HG03469 (cell line): Measurements from ENCODE around the gene WWOX.

ENCODE experiments used
- ATAC-seq: cut with Tn5 transposase; IDR thresholded peaks from one replicate; pipeline ENCODE4 v1.9.1; 2021; ENCODE audit warnings: mild to moderate bottlenecking, moderate library complexity, moderate number of reproducible peaks; ENCODE audit not compliant: unreplicated experiment

WWOX gene

DNA sequence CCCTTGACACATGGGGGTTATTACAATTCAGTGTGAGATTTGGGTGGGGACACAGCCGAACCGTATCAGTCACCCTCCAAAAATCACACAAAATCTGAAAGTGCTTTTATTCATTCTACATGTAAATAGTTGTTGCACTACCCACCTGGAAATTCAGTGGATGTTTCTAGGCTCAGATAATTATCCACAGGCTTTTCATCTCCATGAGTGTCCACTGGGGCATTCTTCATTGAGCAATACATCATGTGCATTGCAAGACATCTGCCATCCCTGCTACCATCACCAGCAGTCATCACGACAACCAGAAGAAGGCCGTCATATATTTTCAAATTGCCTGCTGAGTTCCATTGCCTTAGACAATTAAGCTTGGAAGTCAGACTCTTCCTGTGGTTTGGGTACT is 330.8 kb downstream of the WWOX start:
- ATAC-seq, result no peak

DNA sequence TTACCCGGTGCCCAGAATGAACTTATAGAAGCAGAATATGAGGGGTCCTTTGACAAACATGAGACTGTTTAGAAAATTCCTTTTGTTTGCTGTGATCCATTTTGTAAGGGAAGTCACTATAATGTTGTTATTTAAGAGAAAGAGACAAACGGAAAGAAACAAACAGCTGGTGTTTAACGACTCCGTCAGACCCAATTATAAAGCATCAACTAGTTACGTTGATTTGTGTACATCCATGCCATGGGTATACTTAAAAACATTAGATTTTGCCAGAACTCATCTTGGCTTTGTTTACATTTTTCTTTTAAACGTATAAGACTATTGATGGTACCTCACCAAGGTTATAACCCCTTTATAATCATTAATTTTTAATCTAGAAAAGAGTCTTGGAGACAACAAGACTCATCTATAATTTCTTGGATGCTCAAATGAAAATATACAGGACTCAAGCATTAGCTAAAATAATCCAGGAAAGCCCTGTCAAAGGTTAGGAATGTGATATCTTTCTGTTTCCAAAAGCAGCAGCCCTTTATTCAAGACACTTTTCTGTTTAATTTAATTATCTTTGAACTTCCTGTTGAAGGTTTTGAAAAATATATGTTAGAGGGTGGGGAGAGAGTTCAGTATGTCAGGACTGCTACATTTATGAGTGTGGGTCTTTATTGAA is 331.7 kb downstream of the WWOX start:
- ATAC-seq, result no peak

DNA sequence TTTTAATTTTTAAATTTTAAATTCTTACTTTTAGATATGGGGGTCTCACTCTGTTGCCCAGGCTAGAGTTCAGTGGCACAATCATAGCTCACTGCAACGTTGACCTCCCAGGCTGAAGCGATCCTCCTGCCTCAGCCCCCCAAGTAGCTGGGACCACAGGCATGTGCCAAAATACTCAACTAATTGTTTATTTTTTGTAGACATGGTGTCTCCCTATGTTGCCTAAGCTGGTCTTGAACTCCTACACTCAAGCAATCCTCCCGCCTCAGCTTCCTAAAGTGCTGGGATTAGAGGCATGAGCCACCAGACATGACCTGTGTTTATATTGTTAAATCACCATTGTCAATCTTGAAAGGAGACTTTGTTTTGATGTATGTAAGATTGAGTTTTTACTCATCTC is 332.2 kb downstream of the WWOX start:
- ATAC-seq, result no peak

GRCh38 chr16:78432451-78432850 is 333.0 kb downstream of the WWOX start:
- no peak for ATAC-seq

DNA sequence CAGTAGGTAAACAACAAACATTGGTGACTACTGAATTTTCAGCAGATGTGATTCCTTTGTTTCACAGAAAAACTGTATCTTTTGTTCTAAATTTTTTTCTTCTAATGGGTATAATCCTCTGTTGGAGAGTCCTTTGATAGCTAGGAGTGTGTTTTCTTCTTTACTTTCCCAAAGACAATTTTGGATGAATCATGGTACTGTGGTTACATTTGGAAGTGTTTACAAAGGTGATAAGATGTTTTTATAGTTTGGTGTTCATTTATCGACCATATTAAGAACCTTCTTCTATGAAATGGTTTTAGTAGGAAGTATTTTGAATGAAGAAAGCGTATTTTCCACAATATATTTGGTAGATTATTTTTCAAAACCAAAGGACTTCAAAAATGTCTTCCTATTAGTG is 333.7 kb downstream of the WWOX start:
- ATAC-seq, result no peak

- no peak for ATAC-seq
These were observed 334.9 kb downstream of the WWOX start for GRCh38 chr16:78434401-78434800.

- ATAC-seq, result no peak
These were observed 335.8 kb downstream of the WWOX start for GRCh38 chr16:78435260-78435659.

GRCh38 chr16:78436023-78436422 is 336.6 kb downstream of the WWOX start:
- no peak for ATAC-seq

DNA sequence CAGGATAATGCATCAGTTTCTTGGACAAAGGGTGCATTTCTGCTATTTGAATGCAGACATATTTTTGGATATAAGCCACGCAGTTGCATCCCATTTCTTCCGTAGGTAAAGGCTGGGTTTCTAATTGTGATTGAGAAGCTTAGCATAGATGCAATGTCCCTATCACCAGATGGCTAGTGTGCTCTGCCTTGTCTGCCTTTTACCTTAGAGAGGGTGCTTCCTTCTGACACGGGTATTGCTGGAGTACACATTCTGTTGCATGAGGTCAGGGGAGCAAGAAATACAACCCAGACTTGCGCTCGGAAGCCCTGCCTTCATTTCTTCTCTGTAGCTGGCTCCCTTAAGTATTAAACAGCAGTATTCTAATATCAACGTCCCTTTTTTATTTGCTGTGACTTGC is 337.4 kb downstream of the WWOX start:
- ATAC-seq, result no peak

DNA sequence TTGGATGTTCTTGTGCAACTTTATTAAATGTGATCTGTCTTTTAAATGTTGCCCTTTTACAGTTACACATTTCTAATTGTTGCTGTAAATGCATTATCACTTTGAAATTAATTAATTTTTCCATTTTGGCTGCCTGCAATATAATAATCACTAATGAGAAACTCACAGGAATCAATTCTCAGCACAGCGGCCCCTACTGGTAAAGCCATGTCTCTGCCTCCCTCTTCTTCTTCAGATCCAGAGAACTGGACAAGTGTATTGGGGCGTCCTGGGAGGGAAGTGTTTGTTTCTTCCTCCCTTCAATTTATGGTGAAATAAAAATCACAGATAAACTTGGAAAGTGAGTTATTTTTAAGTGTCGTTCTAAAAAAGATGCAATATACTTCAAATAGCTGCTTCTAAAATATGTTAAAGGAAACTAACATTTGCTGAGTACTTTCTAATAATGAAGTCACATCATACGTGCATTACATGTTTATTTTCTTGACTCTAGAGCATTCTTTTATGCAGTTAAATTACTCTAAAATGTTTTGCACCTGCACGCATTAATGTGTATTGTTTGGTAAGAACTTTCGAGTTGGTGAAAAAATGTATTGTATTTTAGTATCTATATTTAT is 338.0 kb downstream of the WWOX start:
- no peak for ATAC-seq

DNA sequence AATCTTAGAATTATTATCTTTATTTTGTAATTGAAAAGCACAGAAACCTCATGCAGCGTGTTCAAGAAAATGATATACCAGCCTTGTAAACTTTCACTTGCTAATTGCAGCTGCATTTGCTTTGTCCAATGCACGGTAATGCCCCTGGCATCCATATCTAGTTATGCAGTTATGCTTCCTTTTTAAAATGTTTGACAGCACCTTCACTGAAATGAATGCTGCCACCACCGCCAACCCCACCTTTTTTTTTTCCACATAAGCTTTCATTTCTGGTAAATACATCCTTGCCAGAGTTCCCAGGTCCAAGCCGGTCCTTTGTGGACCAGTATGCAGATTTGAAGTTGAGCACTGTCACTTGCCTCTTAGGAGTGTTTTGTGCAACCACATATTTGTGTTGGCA is 338.8 kb downstream of the WWOX start:
- ATAC-seq, result no peak

- ATAC-seq, result no peak
These were observed 339.2 kb downstream of the WWOX start for GRCh38 chr16:78438632-78439031.

DNA sequence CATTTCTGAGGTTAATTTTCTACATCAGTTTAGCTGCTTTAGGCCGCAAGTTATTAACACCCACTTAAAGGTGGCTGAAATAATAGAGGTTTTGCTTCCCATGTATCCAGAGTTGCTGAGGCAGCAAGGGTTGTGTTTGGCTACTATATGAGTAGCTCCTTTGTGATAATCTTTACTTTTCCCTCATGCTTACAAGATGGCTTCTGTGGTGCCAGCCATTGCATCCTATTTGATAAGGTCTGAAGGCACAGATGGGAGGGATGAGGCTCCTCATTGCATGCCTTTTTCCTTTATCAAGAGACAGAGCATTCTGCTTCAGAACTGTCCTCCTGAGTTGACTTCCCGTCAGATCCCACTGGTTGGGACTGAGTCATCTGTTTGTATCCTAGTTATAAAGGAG is 340.2 kb downstream of the WWOX start:
- no peak for ATAC-seq

- ATAC-seq, result no peak
These were observed 341.8 kb downstream of the WWOX start for GRCh38 chr16:78441298-78441697.

DNA sequence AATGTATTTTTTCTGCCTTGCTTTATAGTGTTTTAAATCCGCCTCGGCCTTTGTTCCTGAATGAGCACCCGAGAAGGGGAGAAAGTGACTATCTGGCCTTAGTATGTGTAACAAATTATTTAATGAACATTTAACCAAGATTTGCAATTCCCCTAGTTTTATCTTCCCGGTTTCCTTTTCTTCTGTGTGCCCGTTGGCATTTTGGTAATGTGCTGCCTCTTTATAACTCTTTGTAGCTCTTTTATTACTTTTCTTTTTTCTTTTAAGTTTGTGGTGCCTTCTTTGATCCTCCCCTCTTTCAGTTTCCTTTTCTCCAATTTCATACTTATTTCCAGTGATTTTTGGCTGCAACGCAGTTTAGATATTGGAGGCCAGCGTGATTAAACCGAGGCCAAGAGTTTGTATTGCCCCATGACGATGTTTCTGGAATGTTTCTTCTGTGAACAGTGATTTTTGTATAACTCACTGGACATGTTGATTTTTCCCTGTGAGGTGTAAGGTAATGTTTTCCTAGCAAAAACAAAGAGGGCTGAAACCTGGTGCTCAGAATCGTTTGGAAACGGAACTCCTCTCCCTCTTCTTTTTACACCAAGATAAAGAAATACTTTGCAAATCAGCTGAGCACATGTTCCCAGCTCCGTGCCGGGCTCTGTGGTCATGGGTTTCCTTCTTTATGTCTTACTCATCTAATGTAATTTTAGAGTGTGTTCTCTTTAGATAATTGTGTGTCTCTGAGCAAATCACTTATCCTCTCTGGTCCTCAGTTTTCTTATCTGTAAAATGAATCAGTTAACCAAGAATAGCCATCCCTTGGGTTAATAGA is 344.3 kb downstream of the WWOX start:
- ATAC-seq, result no peak

- no peak for ATAC-seq
These were observed 346.4 kb downstream of the WWOX start for GRCh38 chr16:78445818-78446217.

- no peak for ATAC-seq
These were observed 347.0 kb downstream of the WWOX start for GRCh38 chr16:78446486-78446885.

DNA sequence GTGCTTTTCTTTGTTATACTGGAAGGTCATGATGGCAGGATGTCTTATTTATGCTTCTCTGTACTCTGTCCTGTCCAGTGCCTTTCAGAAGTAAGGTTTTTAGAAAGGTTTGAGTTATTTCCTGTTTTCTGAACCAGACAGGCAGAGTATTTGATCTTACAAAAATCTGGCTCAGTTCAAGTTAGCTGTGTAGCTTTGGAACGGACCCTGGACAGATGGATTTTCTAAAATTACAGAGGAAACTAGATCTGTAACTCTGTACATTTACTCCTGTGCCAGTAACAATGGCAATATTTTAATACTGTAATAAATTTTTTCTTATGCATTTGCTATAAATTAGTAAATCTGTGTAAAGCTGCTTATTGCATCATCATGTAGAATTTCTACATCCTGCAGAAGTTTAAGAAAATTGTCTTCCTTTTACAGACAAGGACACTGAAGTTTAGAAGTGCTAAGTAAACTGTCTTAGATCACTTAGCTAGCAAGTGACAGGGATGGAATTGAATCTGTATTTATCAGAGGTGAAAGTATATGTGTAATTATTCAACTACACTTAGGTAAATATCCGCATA is 347.6 kb downstream of the WWOX start:
- no peak for ATAC-seq

DNA sequence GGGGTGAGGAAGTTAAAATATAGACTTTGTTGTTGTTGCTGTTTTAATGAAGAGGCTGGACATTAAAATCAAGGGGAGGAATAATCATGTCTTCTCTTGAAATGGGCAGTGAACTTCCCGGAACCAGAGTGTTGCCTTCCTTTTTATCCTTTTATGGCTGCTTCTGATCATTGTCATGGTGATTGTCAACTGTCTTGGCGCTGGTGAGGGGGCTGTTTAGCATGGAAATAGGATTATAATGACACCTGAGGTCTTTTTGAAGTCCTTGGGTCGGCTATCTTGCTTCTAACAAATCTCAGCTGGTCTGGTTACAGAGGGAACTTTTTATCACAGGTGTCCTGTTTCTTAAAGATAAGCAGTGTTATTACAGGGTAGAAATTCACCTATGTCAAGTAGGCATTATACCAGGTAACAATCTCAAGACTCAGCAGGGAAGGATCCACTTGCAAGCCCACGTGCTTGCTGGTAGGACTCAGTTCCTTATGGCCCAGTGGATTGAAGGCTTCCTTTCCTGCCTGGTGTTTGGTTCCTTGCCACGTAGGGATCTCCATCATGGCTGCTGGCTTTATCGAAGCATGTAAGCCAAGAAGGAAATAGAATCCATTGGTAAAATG is 349.3 kb downstream of the WWOX start:
- no peak for ATAC-seq

DNA sequence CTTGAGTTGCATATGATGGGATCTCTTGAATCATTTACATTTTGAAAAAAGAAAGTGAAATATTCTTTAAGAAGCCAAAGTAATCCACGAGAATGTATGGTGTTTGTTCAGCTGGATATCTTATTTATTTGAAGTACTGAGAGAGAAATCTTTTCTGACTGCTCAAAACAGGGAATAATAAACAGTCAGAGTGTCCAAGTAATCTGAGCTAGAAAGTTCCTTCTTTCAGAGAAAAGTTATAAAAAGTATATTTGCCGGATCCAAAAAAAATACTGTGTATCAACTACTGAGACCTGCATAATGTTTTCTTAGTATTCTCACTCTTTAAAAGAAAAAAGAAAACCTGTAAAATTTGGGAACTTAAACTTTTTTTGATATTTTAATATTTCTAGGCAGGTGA is 350.8 kb downstream of the WWOX start:
- ATAC-seq, result no peak

- ATAC-seq, result no peak
These were observed 352.6 kb downstream of the WWOX start for GRCh38 chr16:78452025-78452555.
